ENCODE data around the gene KCNH5.

KCNH5 gene, protein sequence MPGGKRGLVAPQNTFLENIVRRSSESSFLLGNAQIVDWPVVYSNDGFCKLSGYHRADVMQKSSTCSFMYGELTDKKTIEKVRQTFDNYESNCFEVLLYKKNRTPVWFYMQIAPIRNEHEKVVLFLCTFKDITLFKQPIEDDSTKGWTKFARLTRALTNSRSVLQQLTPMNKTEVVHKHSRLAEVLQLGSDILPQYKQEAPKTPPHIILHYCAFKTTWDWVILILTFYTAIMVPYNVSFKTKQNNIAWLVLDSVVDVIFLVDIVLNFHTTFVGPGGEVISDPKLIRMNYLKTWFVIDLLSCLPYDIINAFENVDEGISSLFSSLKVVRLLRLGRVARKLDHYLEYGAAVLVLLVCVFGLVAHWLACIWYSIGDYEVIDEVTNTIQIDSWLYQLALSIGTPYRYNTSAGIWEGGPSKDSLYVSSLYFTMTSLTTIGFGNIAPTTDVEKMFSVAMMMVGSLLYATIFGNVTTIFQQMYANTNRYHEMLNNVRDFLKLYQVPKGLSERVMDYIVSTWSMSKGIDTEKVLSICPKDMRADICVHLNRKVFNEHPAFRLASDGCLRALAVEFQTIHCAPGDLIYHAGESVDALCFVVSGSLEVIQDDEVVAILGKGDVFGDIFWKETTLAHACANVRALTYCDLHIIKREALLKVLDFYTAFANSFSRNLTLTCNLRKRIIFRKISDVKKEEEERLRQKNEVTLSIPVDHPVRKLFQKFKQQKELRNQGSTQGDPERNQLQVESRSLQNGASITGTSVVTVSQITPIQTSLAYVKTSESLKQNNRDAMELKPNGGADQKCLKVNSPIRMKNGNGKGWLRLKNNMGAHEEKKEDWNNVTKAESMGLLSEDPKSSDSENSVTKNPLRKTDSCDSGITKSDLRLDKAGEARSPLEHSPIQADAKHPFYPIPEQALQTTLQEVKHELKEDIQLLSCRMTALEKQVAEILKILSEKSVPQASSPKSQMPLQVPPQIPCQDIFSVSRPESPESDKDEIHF

DNA sequence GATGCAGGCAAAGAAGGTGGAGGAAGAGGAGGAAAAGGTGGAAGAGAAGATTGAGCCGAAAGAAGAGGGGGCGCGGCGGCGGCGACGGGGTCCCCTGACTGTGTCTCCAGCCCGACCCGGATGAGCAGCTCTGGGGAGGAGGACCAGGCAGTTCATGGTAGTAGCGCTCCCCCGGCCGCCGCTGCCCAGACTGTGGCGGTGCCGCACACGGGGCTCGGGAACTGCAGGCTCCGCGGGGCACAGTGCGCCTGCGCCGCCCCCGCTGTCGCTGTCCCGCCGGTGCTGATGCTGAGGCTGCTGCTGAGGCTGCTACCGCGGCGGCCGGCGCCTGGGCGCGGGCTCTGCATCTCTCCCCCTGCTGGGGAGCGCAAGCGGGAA, at the start of gene KCNH5:
KCNH5 (minus strand) TSS at position 225 of the 378 bp plus-strand sequence. CDS start 272 bp downstream, outside the sequence.
- DNase-seq (ENCODE audit: low read depth), result peak; percentile 12
- no peak within 1 kb of the TSS for H3K4me3 ChIP-seq (ENCODE audit: low read depth, low read length)
- TF ChIP-seq, protein P1, sequence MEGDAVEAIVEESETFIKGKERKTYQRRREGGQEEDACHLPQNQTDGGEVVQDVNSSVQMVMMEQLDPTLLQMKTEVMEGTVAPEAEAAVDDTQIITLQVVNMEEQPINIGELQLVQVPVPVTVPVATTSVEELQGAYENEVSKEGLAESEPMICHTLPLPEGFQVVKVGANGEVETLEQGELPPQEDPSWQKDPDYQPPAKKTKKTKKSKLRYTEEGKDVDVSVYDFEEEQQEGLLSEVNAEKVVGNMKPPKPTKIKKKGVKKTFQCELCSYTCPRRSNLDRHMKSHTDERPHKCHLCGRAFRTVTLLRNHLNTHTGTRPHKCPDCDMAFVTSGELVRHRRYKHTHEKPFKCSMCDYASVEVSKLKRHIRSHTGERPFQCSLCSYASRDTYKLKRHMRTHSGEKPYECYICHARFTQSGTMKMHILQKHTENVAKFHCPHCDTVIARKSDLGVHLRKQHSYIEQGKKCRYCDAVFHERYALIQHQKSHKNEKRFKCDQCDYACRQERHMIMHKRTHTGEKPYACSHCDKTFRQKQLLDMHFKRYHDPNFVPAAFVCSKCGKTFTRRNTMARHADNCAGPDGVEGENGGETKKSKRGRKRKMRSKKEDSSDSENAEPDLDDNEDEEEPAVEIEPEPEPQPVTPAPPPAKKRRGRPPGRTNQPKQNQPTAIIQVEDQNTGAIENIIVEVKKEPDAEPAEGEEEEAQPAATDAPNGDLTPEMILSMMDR (conservative IDR thresholded peaks at IDR 0.05; ENCODE audit: low read depth, low read length), result no peak

DNA sequence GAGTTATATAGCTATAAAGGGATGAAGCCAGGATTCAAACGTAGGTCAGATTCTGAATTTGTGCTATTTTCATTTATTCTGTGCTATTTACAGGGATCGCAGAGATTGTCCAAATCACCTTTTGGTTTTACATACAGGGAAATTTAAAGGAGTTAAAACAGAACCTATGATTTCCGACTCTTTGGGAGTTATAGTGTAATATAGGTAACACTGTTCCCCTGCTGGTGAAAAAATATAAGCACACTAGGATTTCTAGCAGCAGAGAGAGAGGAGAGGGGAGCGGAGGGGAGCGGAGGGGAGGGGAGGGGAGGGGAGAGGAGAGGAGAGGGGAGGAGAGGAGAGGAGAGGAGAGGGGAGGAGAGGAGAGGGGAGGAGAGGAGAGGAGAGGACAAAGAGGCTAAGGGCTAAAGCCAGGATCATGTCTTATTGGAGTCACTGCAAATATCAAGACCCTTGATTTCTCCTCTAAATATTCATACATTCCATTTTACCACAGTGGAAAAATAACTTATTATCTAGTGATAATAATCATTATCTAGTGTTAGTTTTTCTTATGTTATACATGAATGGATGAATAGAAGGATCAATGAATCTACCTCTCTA, 46.2 kb upstream of the KCNH5 start:
- no peak overlapping the region for H3K4me3 ChIP-seq (ENCODE audit: low read depth, low read length)
- TF ChIP-seq, protein P1 (conservative IDR thresholded peaks at IDR 0.05; ENCODE audit: low read depth, low read length), result no peak
- no peak for DNase-seq (ENCODE audit: low read depth)

DNA sequence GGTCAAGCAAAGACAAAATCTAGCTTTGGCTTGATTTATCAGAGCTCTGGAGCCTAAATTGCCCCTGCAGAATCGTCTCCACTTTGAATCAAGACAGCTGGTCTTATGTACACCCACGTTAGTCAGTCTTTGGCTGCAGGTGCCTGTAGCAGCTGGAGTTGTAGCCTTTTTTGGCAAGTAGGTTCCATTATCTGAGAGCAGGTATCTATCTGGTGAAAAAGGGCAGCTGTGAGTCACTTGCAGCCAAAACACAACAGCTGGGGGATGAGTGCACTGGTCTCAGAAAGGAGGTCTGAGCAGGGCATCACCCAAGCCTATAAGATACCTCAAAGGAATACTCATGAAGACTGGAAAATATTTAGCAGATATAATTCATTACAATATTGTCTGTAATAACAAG, 43.6 kb upstream of the KCNH5 start:
- H3K4me3 ChIP-seq (ENCODE audit: low read depth, low read length), result no peak overlapping the region
- TF ChIP-seq, protein P1 (conservative IDR thresholded peaks at IDR 0.05; ENCODE audit: low read depth, low read length), result no peak
- DNase-seq (ENCODE audit: low read depth), result no peak

DNA sequence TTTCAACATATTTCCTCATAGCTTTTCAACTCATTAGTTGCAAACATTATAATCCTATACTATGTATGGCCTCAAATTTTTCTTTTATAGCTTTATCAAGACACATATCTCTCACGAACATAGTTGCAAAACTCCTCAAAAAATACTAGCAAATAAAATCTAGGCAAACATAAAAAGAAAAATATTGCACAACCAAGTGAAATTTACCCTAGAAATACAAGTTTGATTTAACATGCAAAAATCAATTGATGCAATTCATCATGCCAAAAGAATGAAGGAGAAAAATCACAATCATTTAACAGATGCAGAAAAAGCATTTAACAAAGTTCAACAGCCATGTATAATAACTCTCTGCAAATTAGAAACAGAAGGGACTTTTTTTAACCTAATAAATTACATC, 33.3 kb upstream of the KCNH5 start:
- no peak for DNase-seq (ENCODE audit: low read depth)
- TF ChIP-seq, protein P1 (conservative IDR thresholded peaks at IDR 0.05; ENCODE audit: low read depth, low read length), result no peak
- H3K4me3 ChIP-seq (ENCODE audit: low read depth, low read length), result no peak overlapping the region

DNA sequence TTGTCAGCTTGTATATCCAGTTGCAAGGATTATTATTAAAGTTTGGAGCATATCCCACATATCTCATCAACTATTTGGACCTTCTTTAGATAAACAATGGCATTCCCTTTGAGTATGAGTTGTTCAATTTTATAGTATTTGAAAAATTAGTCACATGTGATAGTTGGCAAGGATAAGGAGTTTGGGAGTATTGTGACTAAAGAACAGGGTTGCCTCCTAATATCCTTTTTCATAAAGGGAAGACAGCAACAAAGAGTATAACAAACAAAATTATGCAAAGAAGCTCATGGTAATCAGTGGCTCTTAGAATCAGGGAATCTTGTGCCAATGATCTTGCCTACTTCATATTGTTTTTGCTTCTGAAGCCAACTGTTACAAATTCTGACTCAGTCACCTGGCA, 31.2 kb upstream of the KCNH5 start:
- TF ChIP-seq, protein P1 (conservative IDR thresholded peaks at IDR 0.05; ENCODE audit: low read depth, low read length), result no peak
- no peak overlapping the region for H3K4me3 ChIP-seq (ENCODE audit: low read depth, low read length)
- DNase-seq (ENCODE audit: low read depth), result no peak

DNA sequence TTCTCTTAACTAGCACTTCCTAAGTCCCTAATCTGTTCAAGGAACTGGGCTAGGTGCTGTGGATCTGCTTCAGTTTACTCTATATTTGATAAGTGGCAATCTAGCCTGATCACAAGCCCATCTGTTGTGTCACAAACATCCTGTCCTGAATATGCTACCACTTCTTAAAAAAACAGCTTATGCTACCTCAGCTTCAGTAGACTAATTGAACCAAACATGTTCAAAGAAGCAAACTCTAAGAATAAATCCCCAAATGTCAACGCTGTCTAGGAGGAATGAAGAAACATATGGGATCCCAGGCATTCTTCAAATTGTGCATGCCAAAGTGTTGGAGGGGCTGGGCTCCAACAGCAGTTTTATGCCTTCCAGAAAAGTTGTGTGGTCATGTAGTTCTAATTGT, 10.4 kb upstream of the KCNH5 start:
- no peak for DNase-seq (ENCODE audit: low read depth)
- TF ChIP-seq, protein P1 (conservative IDR thresholded peaks at IDR 0.05; ENCODE audit: low read depth, low read length), result no peak
- H3K4me3 ChIP-seq (ENCODE audit: low read depth, low read length), result no peak overlapping the region
